ENCODE results near the gene APH1A. TPM values are rescaled to one million over a fixed set of nuclear protein-coding genes. Genes with fewer than 3 reads are reported as not detected.
A peak's percentile ranks its signal among the peaks of the same experiment; 100 is the strongest.

The APH1A gene
- total and polyA plus RNA-seq, 9 of the 15 experiments (the other 6 are each of a cell fraction or from before 2014, with no cell fraction given), result 5.6 to 123 (median 77.0) TPM

GRCh38 chr1:150293433-150294253 lies 24.8 kb upstream of the APH1A start, which contains the start of gene MRPS21 (continued):
- TF ChIP-seq SP2 (IDR thresholded peaks at IDR 0.05; ENCODE audit: extremely low read depth, low read depth, low read length, poor library complexity, severe bottlenecking) (no peak), HDAC1 (IDR thresholded peaks at IDR 0.05) (peak in 1 of 2 experiments; percentile 83; a peak in 1 of 4 replicates), DDX20 (tag; IDR thresholded peaks at IDR 0.05; ENCODE audit: low read depth) (no peak), BACH1 (tag; IDR thresholded peaks at IDR 0.05) (peak; percentile 86), ZFP36 (IDR thresholded peaks at IDR 0.05; ENCODE audit: low read depth, low read length, partially characterized antibody) (no peak), HOXB6 (CRISPR knock-in tag; IDR thresholded peaks at IDR 0.05; ENCODE audit: borderline replicate concordance) (no peak), ZNF77 (CRISPR knock-in tag; IDR thresholded peaks at IDR 0.05) (no peak), ZNF696 (CRISPR knock-in tag; conservative IDR thresholded peaks at IDR 0.05) (no peak), HEY1 (CRISPR knock-in tag; IDR thresholded peaks at IDR 0.05; ENCODE audit: borderline replicate concordance) (no peak), ZNF644 (tag; IDR thresholded peaks at IDR 0.05; ENCODE audit: low read depth) (no peak), ZSCAN32 (CRISPR knock-in tag; IDR thresholded peaks at IDR 0.05) (no peak), HDAC6 (IDR thresholded peaks at IDR 0.05; ENCODE audit: low read depth, low read length) (no peak), ZNF124 (CRISPR knock-in tag; IDR thresholded peaks at IDR 0.05) (no peak), GABPA (tag; conservative IDR thresholded peaks at IDR 0.05; ENCODE audit: low read depth) (peak; percentile 99), NFIC (IDR thresholded peaks at IDR 0.05) (peak; percentile 15; the same call in 1 of the 2 replicates), NR4A1 (CRISPR knock-in tag; IDR thresholded peaks at IDR 0.05) (no peak), NR4A1 (tag; IDR thresholded peaks at IDR 0.05) (0 out of 2 replicates have a peak, but pooled peaks have one; percentile 45), SRF (CRISPR knock-in tag; IDR thresholded peaks at IDR 0.05) (no peak), ESRRA (IDR thresholded peaks at IDR 0.05; ENCODE audit: borderline replicate concordance, low read depth) (peak; percentile 94), CREM (IDR thresholded peaks at IDR 0.05; ENCODE audit: low read depth) (peak; percentile 99), CBX5 (IDR thresholded peaks at IDR 0.05; ENCODE audit: borderline replicate concordance, low read depth) (no peak)
- TF ChIP-seq, protein P1, sequence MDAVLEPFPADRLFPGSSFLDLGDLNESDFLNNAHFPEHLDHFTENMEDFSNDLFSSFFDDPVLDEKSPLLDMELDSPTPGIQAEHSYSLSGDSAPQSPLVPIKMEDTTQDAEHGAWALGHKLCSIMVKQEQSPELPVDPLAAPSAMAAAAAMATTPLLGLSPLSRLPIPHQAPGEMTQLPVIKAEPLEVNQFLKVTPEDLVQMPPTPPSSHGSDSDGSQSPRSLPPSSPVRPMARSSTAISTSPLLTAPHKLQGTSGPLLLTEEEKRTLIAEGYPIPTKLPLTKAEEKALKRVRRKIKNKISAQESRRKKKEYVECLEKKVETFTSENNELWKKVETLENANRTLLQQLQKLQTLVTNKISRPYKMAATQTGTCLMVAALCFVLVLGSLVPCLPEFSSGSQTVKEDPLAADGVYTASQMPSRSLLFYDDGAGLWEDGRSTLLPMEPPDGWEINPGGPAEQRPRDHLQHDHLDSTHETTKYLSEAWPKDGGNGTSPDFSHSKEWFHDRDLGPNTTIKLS (IDR thresholded peaks at IDR 0.05; ENCODE audit: borderline replicate concordance, low read depth), result peak; percentile 42; the same call in 1 of the 2 replicates
- TF ChIP-seq, protein P2, sequence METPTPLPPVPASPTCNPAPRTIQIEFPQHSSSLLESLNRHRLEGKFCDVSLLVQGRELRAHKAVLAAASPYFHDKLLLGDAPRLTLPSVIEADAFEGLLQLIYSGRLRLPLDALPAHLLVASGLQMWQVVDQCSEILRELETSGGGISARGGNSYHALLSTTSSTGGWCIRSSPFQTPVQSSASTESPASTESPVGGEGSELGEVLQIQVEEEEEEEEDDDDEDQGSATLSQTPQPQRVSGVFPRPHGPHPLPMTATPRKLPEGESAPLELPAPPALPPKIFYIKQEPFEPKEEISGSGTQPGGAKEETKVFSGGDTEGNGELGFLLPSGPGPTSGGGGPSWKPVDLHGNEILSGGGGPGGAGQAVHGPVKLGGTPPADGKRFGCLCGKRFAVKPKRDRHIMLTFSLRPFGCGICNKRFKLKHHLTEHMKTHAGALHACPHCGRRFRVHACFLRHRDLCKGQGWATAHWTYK (CRISPR knock-in tag; IDR thresholded peaks at IDR 0.05), result no peak; the same call in 1 of the 2 replicates
- TF ChIP-seq, protein P3, sequence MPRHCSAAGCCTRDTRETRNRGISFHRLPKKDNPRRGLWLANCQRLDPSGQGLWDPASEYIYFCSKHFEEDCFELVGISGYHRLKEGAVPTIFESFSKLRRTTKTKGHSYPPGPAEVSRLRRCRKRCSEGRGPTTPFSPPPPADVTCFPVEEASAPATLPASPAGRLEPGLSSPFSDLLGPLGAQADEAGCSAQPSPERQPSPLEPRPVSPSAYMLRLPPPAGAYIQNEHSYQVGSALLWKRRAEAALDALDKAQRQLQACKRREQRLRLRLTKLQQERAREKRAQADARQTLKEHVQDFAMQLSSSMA (CRISPR knock-in tag; IDR thresholded peaks at IDR 0.05), result no peak

Data from K562 (cell line).